Measurements from ENCODE around the gene CARD6. TPM values are rescaled to one million over a fixed set of nuclear protein-coding genes. Genes with fewer than 3 reads are reported as not detected.

Gene CARD6
- total RNA-seq, 1 experiment from 2014 or later, result 5.6 TPM

DNA sequence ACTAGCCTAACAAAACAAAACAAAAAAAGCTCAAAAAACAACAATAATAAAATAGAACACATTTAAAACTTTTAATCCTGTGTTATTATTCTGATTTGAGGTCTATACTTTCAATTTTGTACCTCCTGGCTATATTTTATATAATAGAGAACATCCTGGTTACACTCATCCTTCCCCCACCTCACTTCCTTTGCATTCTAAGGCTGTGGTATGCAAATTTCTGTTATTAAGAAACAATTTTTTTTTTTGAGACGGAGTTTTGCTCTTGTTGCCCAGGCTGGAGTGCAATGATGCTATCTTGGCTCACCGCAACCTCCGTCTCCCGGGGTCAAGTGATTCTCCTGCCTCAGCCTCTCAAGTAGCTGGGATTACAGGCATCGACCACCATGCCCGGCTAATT, 3.1 kb upstream of the CARD6 start:
- ChIA-PET POLR2A (no interaction called here), CTCF (no interaction called here)
- Mint-ChIP-seq H3K4me1 (ENCODE audit: insufficient read depth, unreplicated experiment) (peaks cover 12% of the 10 kb centered on the region), H3K27ac (ENCODE audit: low read depth, unreplicated experiment) (no peak overlapping the region), H3K9me3 (ENCODE audit: unreplicated experiment) (no peaks in the 10 kb centered on the region), H3K36me3 (ENCODE audit: insufficient read depth, unreplicated experiment) (peaks cover 28% of the 10 kb centered on the region), H3K27me3 (ENCODE audit: insufficient read depth, unreplicated experiment) (no peaks in the 10 kb centered on the region), H3K4me3 (ENCODE audit: unreplicated experiment) (no peak overlapping the region)
- TF ChIP-seq CTCF (IDR thresholded peaks at IDR 0.05; ENCODE audit: unreplicated experiment), result no peak
- intact Hi-C loops (cut with micrococcal nuclease), result no loop called here
- no TSS peak for BruUV-seq (replicated peaks)
- no peak for DNase-seq (ENCODE audit: unreplicated experiment)

- ChIA-PET POLR2A (interaction anchor here (0.6 to 3.9 kb wide), 10 partner anchors 9 to 1061 kb away, joined by 3 to 31 read pairs (median 5); no protein-coding TSS in a partner anchor), CTCF (interaction anchor here (0.6 to 1.1 kb wide), 2 partner anchors 44 to 48 kb away, joined by 3 to 7 read pairs; partner anchors contain the start of gene PRKAA1)
- Mint-ChIP-seq H3K9me3 (ENCODE audit: unreplicated experiment) (no peaks in the 10 kb centered on the region), H3K4me1 (ENCODE audit: insufficient read depth, unreplicated experiment) (peaks cover 8% of the 10 kb centered on the region), H3K27ac (ENCODE audit: low read depth, unreplicated experiment) (peak overlapping the region; percentile 94), H3K36me3 (ENCODE audit: insufficient read depth, unreplicated experiment) (peaks cover 9% of the 10 kb centered on the region), H3K27me3 (ENCODE audit: insufficient read depth, unreplicated experiment) (no peaks in the 10 kb centered on the region), H3K4me3 (ENCODE audit: unreplicated experiment) (peak overlapping the region; percentile 80)
- DNase-seq (ENCODE audit: unreplicated experiment), result no peak
- intact Hi-C loops (cut with micrococcal nuclease), result no loop called here
- BruUV-seq (replicated peaks), result no TSS peak
- no peak for TF ChIP-seq CTCF (IDR thresholded peaks at IDR 0.05; ENCODE audit: unreplicated experiment)
Measured at GRCh38 chr5:40842351-40842750, 1.2 kb downstream of the CARD6 start.

- Mint-ChIP-seq H3K4me3 (ENCODE audit: unreplicated experiment) (no peak overlapping the region), H3K4me1 (ENCODE audit: insufficient read depth, unreplicated experiment) (peaks cover 8% of the 10 kb centered on the region), H3K36me3 (ENCODE audit: insufficient read depth, unreplicated experiment) (peaks cover 15% of the 10 kb centered on the region), H3K9me3 (ENCODE audit: unreplicated experiment) (no peaks in the 10 kb centered on the region), H3K27ac (ENCODE audit: low read depth, unreplicated experiment) (no peak overlapping the region), H3K27me3 (ENCODE audit: insufficient read depth, unreplicated experiment) (no peaks in the 10 kb centered on the region)
- intact Hi-C loops (cut with micrococcal nuclease), result no loop called here
- TF ChIP-seq CTCF (IDR thresholded peaks at IDR 0.05; ENCODE audit: unreplicated experiment), result no peak
- no TSS peak for BruUV-seq (replicated peaks)
- DNase-seq (ENCODE audit: unreplicated experiment), result no peak
- ChIA-PET POLR2A (interaction anchor here (0.5 to 3.9 kb wide), 3 partner anchors 9 to 47 kb away, joined by 5 to 31 read pairs (median 10); partner anchors contain the start of gene RPL37), CTCF (interaction anchor here (0.7 to 1.1 kb wide), 2 partner anchors 61 to 1296 kb away, joined by 3 read pairs; no protein-coding TSS in a partner anchor)
Measured at GRCh38 chr5:40844565-40844964, 3.4 kb downstream of the CARD6 start.

DNA sequence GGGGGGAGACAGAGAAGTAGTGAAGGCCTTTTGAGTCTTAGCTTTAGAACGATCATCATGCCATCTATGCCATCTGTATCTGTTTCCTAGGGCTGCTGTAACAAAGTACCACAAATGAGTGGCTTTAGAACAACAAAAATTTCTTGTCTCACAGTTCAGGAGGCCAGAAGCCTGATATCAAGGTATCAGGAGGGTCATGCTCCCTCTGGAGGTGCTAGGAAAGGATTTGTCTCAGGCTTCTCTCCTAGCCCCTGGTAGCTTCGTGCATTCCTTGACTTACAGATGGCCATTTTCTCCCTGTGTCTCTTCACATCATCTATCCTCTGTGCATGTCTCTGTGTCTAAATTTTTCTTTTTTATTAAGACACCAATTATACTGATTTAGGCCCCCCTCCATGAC, 5.2 kb downstream of the CARD6 start:
- CTCF ChIA-PET, result no interaction called here
- H3K36me3 Mint-ChIP-seq (ENCODE audit: insufficient read depth, unreplicated experiment), result peaks cover 15% of the 10 kb centered on the region
- POLR2A ChIA-PET, result interaction anchor here (1.0 kb wide), 1 partner anchor 11 kb away, joined by 5 read pairs; the partner anchor contains the start of gene RPL37
- DNase-seq (ENCODE audit: unreplicated experiment), result no peak
- H3K4me3 Mint-ChIP-seq (ENCODE audit: unreplicated experiment), result no peak overlapping the region
- no peak overlapping the region for H3K27ac Mint-ChIP-seq (ENCODE audit: low read depth, unreplicated experiment)
- peaks cover 8% of the 10 kb centered on the region for H3K4me1 Mint-ChIP-seq (ENCODE audit: insufficient read depth, unreplicated experiment)
- no peak for TF ChIP-seq CTCF (IDR thresholded peaks at IDR 0.05; ENCODE audit: unreplicated experiment)
- H3K9me3 Mint-ChIP-seq (ENCODE audit: unreplicated experiment), result no peaks in the 10 kb centered on the region
- H3K27me3 Mint-ChIP-seq (ENCODE audit: insufficient read depth, unreplicated experiment), result no peaks in the 10 kb centered on the region
- BruUV-seq (replicated peaks), result no TSS peak
- intact Hi-C loops (cut with micrococcal nuclease), result no loop called here
